HG03095 (cell line): ENCODE results near the gene COL4A6.
"Not testable (repeated sequence)": the region's sequence is repeated elsewhere in the genome, so short reads cannot be mapped to it uniquely, and the experiment has no call there.

Source experiments
- ATAC-seq: cut with Tn5 transposase; IDR thresholded peaks from one replicate; pipeline ENCODE4 v1.9.1; 2021; ENCODE audit warnings: moderate library complexity; ENCODE audit not compliant: unreplicated experiment

COL4A6 gene

GRCh38 chrX:108438110-108438623, at the start of gene COL4A6:
Gene COL4A6 (minus strand): TSS chrX:108438422. CDS start chrX:108438196, 226 bp downstream.
- ATAC-seq, result no peak

DNA sequence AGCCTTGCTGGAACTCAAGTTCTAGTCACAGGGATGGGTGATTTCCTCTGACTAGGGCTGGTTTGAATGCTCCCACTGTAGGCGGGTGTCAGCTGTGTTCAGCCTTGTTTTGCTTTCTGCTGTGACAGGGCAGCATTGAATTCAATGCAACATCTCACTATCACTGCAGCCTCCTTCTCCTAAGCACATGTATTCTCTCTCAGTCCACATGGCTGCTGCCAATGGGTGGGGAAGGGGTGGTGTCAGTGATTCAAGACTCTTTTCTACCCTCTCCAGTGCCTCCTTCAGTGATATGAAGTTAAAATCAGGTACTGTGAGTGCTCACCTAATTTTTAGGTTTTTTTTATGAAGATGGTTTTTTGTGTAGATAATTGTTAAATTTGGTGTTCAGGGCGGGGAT, 47.7 kb upstream of the COL4A6 start:
- ATAC-seq, result no peak

DNA sequence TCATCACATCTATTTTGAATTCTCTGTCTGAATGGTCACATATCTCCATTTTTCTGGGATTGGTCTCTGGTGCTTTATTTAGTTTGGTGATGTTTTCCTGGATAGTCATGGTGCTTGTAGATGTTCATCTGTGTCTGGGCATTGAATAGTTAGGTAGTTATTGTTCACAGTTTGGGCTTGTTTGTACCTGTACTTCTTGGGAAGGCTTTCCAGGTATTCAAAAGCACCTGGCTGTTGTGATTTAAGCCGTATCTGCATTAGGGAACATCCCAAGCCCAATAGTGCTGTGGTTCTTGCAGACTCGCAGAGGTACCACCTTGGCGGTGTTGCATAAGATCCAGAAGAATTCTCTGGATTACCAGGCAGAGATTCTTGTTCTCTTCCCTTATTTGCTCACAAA, 46.0 kb upstream of the COL4A6 start:
- no peak for ATAC-seq

GRCh38 chrX:108481528-108481927, 43.3 kb upstream of the COL4A6 start:
- not testable (repeated sequence) for ATAC-seq

- no peak for ATAC-seq
Measured at GRCh38 chrX:108473979-108474378, 35.8 kb upstream of the COL4A6 start.

DNA sequence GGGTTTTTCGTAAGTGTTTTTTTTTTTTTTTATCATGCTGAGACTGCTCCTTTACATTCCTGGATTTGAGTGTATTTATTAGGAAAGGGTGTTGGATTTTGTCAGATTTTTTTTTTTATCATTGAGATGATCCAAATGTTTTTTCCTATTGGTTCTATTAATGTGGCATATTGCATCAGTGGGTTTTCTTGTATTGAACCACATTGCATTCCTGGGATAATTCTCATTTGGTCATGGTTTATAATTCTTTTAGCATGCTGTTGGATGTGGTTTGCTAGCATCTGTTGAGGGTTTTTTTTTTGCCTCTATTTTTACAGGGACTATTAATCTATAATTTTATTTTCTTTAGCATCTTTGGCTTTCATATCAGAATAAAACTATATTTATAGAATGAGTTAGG, 30.3 kb upstream of the COL4A6 start:
- no peak for ATAC-seq

DNA sequence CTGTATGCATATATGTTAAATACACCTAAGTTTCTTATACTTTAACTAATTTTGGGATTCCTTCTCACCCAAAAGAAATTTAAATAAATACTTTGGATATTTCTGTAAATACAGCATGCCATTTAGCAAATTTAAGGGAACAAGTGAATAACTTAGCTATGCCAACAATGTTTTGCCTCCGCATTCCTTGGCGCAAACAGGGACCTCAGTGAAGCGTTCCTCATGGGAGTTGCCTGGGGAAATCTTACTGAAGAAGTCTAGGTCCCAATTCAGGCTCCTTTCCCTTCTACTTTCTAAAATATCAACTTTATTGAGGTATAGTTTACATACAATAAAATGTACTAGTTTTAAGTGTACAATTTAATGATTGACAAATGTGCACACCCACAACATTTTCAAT, 26.4 kb upstream of the COL4A6 start:
- ATAC-seq, result no peak

DNA sequence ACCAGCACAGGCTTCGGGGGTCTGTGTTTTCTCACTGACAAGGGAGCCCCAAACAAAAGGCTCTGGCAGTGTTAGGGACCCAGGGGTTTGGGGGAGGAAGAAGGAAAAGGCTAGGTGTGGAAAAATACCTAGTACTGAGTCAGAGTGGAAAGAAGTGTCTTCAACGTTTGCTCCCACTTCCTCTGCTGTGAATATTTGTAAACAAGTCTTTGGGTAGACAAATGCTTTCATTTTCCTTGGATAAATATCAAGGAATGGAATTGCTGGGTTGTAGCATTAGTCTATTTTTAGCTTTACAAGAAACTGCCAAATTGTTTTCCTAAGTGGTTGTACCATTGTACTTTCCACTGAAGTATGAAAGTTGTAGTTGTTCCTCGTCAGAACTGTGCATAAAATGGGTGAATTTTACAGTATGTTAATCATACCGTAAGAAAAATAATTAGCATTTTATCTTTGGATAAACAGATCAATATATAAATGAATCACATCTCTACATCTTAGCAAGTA, 18.8 kb upstream of the COL4A6 start:
- ATAC-seq, result no peak

DNA sequence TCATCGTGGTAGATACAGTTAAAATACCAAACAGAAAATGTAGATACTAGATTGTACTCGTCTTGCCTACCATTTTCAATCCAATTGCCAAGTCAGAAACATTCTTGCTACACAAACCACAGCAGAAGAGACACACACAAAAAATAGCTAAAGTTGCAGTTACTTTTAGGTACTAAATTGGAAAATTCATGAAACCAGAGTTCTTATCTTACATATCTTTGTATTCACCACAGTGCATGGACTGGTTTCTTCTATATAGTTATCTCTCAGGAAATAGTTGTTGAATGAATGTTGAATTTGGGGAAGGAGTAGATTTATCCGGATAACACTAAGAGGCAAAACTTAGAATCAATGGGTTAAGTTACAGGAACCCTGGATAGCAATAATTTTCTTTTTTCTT, 15.6 kb upstream of the COL4A6 start:
- ATAC-seq, result no peak

GRCh38 chrX:108447303-108447702, 9.1 kb upstream of the COL4A6 start:
- ATAC-seq, result no peak

- ATAC-seq, result no peak
Measured at GRCh38 chrX:108442901-108443464, 4.8 kb upstream of the COL4A6 start.

GRCh38 chrX:108439961-108440696, 1.9 kb upstream of the COL4A6 start:
- ATAC-seq, result no peak

- ATAC-seq, result no peak
Measured at GRCh38 chrX:108439426-108439942, 1.3 kb upstream of the COL4A6 start, which contains the start of gene COL4A5. Gene COL4A5 (plus strand): TSS chrX:108439838. CDS start chrX:108440126, 288 bp downstream.

DNA sequence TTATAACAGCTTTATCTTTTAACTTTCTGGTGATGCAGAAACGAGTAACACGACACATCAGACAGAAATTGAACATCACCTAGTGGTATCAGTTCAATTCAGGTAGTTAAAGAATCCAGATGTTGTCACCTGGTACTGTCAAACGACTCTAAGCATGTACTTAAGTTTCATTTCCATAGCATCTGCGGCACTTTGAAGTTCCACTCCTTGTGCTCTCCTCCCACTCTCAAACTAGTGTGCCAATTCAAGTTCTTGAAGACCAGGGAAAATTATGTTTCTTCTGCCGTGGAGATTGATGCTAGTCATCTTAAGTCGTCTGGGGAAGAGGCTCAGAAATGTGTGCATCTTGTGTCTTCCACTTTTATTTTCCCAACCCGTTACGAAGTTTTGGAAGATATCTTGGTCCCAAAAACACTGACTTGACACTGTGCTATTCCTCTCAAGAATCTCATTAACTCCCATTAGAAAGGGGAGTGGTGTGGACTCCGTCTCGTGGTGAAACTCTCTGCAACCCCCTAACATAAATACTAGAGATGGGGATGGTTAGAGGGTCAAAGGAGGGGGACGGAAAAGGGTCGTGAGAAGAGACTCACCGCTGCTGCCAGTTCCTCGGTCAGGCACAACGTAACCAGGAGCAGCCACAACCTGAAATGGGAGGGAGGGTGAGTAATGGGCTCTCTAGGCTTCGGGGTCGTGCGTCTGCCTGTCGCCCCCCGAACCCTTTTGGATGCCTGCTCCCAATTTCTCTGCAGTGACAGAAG, 693 bp downstream of the COL4A6 start:
- ATAC-seq, result no peak

GRCh38 chrX:108435261-108435660, 3.0 kb downstream of the COL4A6 start:
- no peak for ATAC-seq

DNA sequence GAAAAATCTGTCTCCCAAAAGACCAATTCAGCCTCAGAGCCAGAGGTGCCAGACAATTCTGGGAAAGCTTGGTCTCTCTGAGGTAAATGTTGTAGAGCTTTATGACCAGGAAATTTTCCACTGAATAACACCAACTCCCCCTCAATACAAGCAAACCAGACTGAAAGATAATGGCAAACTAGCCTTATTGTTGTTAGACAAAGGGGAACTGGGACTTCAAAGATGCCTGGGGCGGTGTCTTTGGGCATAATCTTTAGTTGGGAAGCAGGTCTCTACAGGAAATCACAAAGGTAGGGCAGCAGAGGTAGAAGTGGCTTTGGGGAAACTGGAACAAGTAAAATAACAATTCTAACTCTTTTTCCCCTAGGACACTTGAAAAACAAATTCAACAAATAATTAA, 12.0 kb downstream of the COL4A6 start:
- no peak for ATAC-seq

DNA sequence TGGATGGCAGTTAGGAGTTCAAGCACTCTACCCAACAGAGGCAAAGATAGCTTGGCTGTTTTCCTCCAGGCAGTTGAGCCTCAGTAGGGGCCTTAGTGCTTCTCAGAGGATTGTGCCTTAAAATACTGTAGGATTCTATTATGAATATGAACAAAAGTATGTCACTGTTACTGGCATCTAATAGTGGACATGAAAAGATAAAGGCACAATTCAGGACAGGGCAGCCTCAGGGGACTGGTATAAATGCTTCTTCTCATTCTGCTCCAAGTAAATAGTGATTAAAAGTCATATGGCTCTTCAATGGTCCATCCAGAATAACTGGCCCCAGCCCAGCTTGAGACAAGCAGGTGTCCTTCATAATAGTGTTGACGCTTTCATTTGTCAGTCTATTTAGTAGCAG, 17.7 kb downstream of the COL4A6 start:
- ATAC-seq, result no peak

- no peak for ATAC-seq
Measured at GRCh38 chrX:108419401-108419800, 18.8 kb downstream of the COL4A6 start.

- no peak for ATAC-seq
Measured at GRCh38 chrX:108417257-108417656, 21.0 kb downstream of the COL4A6 start.

DNA sequence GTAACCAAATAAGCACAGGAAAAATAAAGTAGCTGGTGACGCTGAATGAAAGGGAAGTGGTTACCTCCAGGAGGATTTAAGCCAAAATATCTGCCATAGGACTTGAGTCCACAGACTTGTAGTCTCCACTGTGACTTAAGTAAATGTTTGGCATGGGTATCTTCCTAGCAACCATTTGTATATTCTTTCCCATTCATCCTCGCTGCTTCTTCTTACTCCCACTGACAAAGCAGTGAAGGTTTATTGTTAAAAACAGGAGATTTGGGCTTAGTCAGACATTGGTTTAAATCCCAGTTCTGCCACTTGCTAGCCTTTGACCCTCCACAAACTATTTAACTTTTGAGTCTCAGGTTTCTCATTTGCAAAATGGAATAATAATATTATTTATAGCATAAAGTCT, 22.3 kb downstream of the COL4A6 start:
- no peak for ATAC-seq

DNA sequence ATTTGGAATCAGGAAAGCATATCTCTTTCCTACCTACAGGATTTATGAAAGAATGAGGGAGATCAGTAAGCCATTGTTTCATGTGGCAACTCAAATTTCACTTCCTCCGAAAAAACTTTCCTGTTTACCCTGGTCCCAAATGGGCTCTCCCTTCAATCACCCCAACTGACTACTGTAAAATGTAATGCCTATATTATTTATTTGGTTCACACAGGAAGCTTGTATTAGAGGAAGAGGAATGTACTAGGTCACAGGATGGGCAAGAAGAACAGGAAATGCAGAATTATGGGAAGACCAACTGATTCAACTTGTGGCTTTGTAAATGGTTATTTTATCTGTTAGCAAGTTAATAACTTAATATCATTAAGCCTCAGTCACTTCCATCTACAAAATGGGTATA, 23.1 kb downstream of the COL4A6 start:
- ATAC-seq, result no peak
